GM12878 (cell line): ENCODE data around the gene GINM1. TPM values are rescaled to one million over a fixed set of nuclear protein-coding genes. Genes with fewer than 3 reads are reported as not detected.

Source experiments
- ATAC-seq: fragments of 200-7000 bp; cut with Tn5 transposase; 3 replicates; pipeline ENCODE4 v1.9.1; 2020; ENCODE audit warnings: mild to moderate bottlenecking, moderate library complexity
- BruUV-seq: library from RNA; stranded (reverse); fragments of 400-500 nt; replicated peaks from 2 replicates; lab custom pipeline; 2021; lab: Mats Ljungman, UMichigan
- CTCF ChIA-PET: fragments of 300-600 bp; sonication (Branson Sonifier 250); formaldehyde crosslinking; extraction: SDS; loops from one replicate; lab custom pipeline; 2021; ENCODE audit warnings: inconsistent platforms; lab: Yijun Ruan, JAX
- POLR2A ChIA-PET: fragments of 350-600 bp; formaldehyde crosslinking; extraction: SDS; loops from one replicate; lab custom pipeline; 2021; ENCODE audit warnings: inconsistent platforms; lab: Charles Lee
- RAD21 ChIA-PET: fragments of 300-600 bp; sonication (Branson Sonifier 250); formaldehyde crosslinking; loops from one replicate; lab custom pipeline; 2023; ENCODE audit warnings: antibody characterized with exemption; ENCODE audit not compliant: unreplicated experiment; lab: Charles Lee
- SMC1A ChIA-PET: fragments of 300-600 bp; sonication (Branson Sonifier 250); formaldehyde crosslinking; loops from one replicate; lab custom pipeline; 2023; ENCODE audit not compliant: unreplicated experiment, uncharacterized antibody; lab: Charles Lee
- DNase-seq: peaks from one replicate; pipeline ENCODE4 v3.0.0-alpha.2; 2011; ENCODE audit warnings: low read depth, low spot score
- FAIRE-seq: peaks from 3 replicates; lab custom pipeline; 2011; peaks lifted over from hg19 to GRCh38; lab: Jason Lieb, UNC
- H2AFZ ChIP-seq: 2 replicates; pipeline ENCODE4 v1.6.0; 2011; ENCODE audit warnings: low read depth, low read length, control low read depth; ENCODE audit not compliant: control insufficient read depth
- H3K27ac ChIP-seq: 2 replicates; pipeline ENCODE4 v1.5.1; 2011; ENCODE audit warnings: control low read depth; ENCODE audit not compliant: control insufficient read depth, insufficient read depth
- H3K27me3 ChIP-seq, 2 experiments: replicated peaks in 1 of 2; 2 replicates each; pipeline versions ENCODE4 v1.6.0 to v1.6.1; 2011; ENCODE audit warnings: low read length in 1 of 2; ENCODE audit not compliant: control insufficient read depth in 2 of 2, insufficient read depth in 2 of 2
- H3K36me3 ChIP-seq, 2 experiments: 2 replicates each; pipeline ENCODE4 v1.5.1; 2011; ENCODE audit warnings: low read length in 1 of 2; ENCODE audit not compliant: control insufficient read depth in 2 of 2, insufficient read depth in 2 of 2
- H3K4me1 ChIP-seq: 2 replicates; pipeline ENCODE4 v1.6.1; 2011; ENCODE audit warnings: mild to moderate bottlenecking, low read length, moderate library complexity, mixed read lengths; ENCODE audit not compliant: control insufficient read depth, insufficient read depth
- H3K4me2 ChIP-seq: 2 replicates; pipeline ENCODE4 v1.6.0; 2011; ENCODE audit warnings: control low read depth; ENCODE audit not compliant: control insufficient read depth, insufficient read depth
- H3K4me3 ChIP-seq: fragments of 200-600 bp; sonication (generic); 2 replicates; pipeline ENCODE4 v1.5.1; 2016
- H3K79me2 ChIP-seq: 2 replicates; pipeline ENCODE4 v1.6.0; 2011; ENCODE audit warnings: low read length; ENCODE audit not compliant: control insufficient read depth, insufficient read depth
- H3K9ac ChIP-seq: 2 replicates; pipeline ENCODE4 v1.8.0; 2011; ENCODE audit warnings: low read length, control low read depth, mixed read lengths; ENCODE audit not compliant: control insufficient read depth, insufficient read depth
- H3K9me3 ChIP-seq: replicated peaks from 3 replicates; pipeline ENCODE4 v1.5.1; 2011; ENCODE audit warnings: mild to moderate bottlenecking, low read length; ENCODE audit not compliant: control insufficient read depth, insufficient read depth
- H4K20me1 ChIP-seq: 2 replicates; pipeline ENCODE4 v1.6.0; 2011; ENCODE audit not compliant: control insufficient read depth, insufficient read depth
- BACH1 ChIP-seq: fragments of 450-650 bp; IDR thresholded peaks from 2 replicates; pipeline ENCODE4 v1.6.1; 2017; ENCODE audit warnings: mild to moderate bottlenecking, borderline replicate concordance
- CHD4 ChIP-seq: fragments of 200-600 bp; sonication (generic); IDR thresholded peaks from 2 replicates; pipeline ENCODE4 v1.6.1; 2016; ENCODE audit warnings: mild to moderate bottlenecking
- ESRRA ChIP-seq: IDR thresholded peaks from 2 replicates; pipeline ENCODE4 v1.6.1; 2012; ENCODE audit warnings: mild to moderate bottlenecking, low read length, improper control_type of control experiment
- RELA ChIP-seq: fragments of 450-650 bp; IDR thresholded peaks from 2 replicates; pipeline ENCODE4 v1.8.0; 2014; ENCODE audit warnings: borderline replicate concordance; ENCODE audit not compliant: partially characterized antibody
- TAF1 ChIP-seq: IDR thresholded peaks from 2 replicates; pipeline ENCODE4 v1.6.1; 2011; ENCODE audit warnings: mild to moderate bottlenecking, low read depth, low read length, borderline replicate concordance
- WGBS: methylation state at CpG from one replicate; pipeline ENCODE4 v1.1.6; 2016; ENCODE audit warnings: low lambda C conversion rate; ENCODE audit not compliant: insufficient replicate concordance, insufficient coverage; ENCODE audit errors: missing lambda C conversion rate; 5-methylcytosine and 5-hydroxymethylcytosine counted together
- in situ Hi-C: fragments of 300-500 bp; cut with MboI; formaldehyde crosslinking; loops from 9 replicates; pipeline ENCODE4 v1.14.3; 2018; ENCODE audit warnings: mixed read lengths
- intact Hi-C: fragments of 100-400 bp; cut with micrococcal nuclease; formaldehyde crosslinking; loops from one replicate; pipeline ENCODE4 v1.14.2; 2022; ENCODE audit not compliant: unreplicated experiment
- polyA plus RNA-seq, 11 experiments: library from polyadenylated mRNA; depleted of rRNA in 4 of 11; unstranded in 6 of 11; stranded (reverse) in 5 of 11; fragments of >200 nt; fragmentation: Nextera tagmentation in 4 of 11; fragmentation: Illumina TruSeq in 1 of 11; extraction: Ambion mirVana in 4 of 11; extraction: Trizol in 1 of 11; gene quantifications; 1 replicate in 1 of 11; 2 replicates in 10 of 11; pipeline versions ENCODE4 v1.2.1 to v1.2.3, GENCODE V29; 2011 to 2016; ENCODE audit warnings: inconsistent platforms in 2 of 11, missing spikeins in 2 of 11, low read depth in 1 of 11
- total RNA-seq, 4 experiments: library from RNA; depleted of rRNA in 3 of 4; stranded (reverse); fragments of >200 nt in 3 of 4; fragmentation: Illumina TruSeq in 1 of 4; extraction: Trizol in 1 of 4; gene quantifications; 2 replicates each; pipeline versions ENCODE4 v1.2.1 to v1.2.3, GENCODE V29; 2013 to 2021
- TF ChIP-seq, protein P1 (sequence below), 3 experiments: IDR thresholded peaks in 2 of 3; conservative IDR thresholded peaks in 1 of 3; 2 replicates each; pipeline ENCODE4 v1.5.1; 2011; ENCODE audit warnings: low read depth in 3 of 3, low read length in 3 of 3, mild to moderate bottlenecking in 3 of 3, control low read depth in 2 of 3, moderate library complexity in 2 of 3, inconsistent platforms in 1 of 3, mixed read lengths in 1 of 3; ENCODE audit not compliant: control insufficient read depth in 2 of 3, insufficient read depth in 1 of 3; ENCODE audit errors: extremely low read depth in 1 of 3
- TF ChIP-seq, protein P2 (sequence below): fragments of 450-650 bp; formaldehyde crosslinking; IDR thresholded peaks from 2 replicates; pipeline ENCODE4 v1.4.0; 2020; ENCODE audit warnings: mild to moderate bottlenecking, moderate library complexity
- TF ChIP-seq, protein P3 (sequence below): fragments of 450-650 bp; IDR thresholded peaks from 2 replicates; pipeline ENCODE4 v1.6.1; 2016; ENCODE audit warnings: mild to moderate bottlenecking, moderate library complexity, borderline replicate concordance

Gene GINM1
- total and polyA plus RNA-seq, 10 of the 15 experiments (the other 5 are each of a cell fraction or from before 2014, with no cell fraction given): 10.6 to 38.1 (median 30.8) TPM

DNA sequence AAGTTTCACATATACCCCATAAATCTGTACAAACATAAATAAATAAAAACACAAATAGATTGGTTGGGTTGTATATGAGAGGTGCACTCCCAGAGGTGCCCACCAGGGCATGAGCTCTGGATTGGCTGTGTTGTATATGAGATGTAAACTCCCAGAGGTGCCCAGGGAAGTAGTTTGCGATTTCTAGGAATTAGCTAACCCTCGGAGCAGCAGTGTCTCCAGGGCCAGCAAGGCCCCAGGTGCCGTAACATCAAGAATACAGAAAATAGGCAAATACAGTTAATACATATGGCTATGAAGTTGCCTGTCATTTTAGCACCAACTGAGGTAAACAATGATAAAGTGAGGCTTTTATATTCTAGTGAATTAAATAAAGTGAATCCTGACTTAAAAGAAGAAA, 5.4 kb upstream of the GINM1 start:
- WGBS: 32% methylated on average over 3 of the region's 3 CpGs
- no TSS peak for BruUV-seq
- no peaks in the 10 kb centered on the region for H3K27me3 ChIP-seq
- ChIA-PET POLR2A (interaction anchor here (0.5 to 0.7 kb wide), 2 partner anchors 10 to 15 kb away, joined by 3 to 4 read pairs; no protein-coding TSS in a partner anchor), CTCF (interaction anchor here (0.7 to 1.7 kb wide), 3 partner anchors 9 to 16 kb away, joined by 3 to 11 read pairs (median 3); no protein-coding TSS in a partner anchor), RAD21 (no interaction called here), SMC1A (interaction anchor here (1.0 to 1.4 kb wide), 2 partner anchors 11 to 15 kb away, joined by 3 to 5 read pairs; partner anchors contain the start of gene PPIL4)
- no peak overlapping the region for H3K9ac ChIP-seq
- H3K4me1 ChIP-seq: peaks cover 9% of the 10 kb centered on the region; the same call in 1 of the 2 replicates
- TF ChIP-seq ESRRA (no peak), TAF1 (no peak), CHD4 (no peak), BACH1 (no peak), RELA (no peak)
- TF ChIP-seq, protein P1, sequence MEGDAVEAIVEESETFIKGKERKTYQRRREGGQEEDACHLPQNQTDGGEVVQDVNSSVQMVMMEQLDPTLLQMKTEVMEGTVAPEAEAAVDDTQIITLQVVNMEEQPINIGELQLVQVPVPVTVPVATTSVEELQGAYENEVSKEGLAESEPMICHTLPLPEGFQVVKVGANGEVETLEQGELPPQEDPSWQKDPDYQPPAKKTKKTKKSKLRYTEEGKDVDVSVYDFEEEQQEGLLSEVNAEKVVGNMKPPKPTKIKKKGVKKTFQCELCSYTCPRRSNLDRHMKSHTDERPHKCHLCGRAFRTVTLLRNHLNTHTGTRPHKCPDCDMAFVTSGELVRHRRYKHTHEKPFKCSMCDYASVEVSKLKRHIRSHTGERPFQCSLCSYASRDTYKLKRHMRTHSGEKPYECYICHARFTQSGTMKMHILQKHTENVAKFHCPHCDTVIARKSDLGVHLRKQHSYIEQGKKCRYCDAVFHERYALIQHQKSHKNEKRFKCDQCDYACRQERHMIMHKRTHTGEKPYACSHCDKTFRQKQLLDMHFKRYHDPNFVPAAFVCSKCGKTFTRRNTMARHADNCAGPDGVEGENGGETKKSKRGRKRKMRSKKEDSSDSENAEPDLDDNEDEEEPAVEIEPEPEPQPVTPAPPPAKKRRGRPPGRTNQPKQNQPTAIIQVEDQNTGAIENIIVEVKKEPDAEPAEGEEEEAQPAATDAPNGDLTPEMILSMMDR (IDR thresholded peaks at IDR 0.05 in 2 of 3, conservative IDR thresholded peaks at IDR 0.05 in 1 of 3; ENCODE audit: control insufficient read depth in 2 of 3, extremely low read depth in 1 of 3, insufficient read depth in 1 of 3, low read depth in 3 of 3, low read length in 3 of 3): peak; percentile 10 to 52 (median 48); a peak in 3 of 6 replicates
- TF ChIP-seq, protein P2, sequence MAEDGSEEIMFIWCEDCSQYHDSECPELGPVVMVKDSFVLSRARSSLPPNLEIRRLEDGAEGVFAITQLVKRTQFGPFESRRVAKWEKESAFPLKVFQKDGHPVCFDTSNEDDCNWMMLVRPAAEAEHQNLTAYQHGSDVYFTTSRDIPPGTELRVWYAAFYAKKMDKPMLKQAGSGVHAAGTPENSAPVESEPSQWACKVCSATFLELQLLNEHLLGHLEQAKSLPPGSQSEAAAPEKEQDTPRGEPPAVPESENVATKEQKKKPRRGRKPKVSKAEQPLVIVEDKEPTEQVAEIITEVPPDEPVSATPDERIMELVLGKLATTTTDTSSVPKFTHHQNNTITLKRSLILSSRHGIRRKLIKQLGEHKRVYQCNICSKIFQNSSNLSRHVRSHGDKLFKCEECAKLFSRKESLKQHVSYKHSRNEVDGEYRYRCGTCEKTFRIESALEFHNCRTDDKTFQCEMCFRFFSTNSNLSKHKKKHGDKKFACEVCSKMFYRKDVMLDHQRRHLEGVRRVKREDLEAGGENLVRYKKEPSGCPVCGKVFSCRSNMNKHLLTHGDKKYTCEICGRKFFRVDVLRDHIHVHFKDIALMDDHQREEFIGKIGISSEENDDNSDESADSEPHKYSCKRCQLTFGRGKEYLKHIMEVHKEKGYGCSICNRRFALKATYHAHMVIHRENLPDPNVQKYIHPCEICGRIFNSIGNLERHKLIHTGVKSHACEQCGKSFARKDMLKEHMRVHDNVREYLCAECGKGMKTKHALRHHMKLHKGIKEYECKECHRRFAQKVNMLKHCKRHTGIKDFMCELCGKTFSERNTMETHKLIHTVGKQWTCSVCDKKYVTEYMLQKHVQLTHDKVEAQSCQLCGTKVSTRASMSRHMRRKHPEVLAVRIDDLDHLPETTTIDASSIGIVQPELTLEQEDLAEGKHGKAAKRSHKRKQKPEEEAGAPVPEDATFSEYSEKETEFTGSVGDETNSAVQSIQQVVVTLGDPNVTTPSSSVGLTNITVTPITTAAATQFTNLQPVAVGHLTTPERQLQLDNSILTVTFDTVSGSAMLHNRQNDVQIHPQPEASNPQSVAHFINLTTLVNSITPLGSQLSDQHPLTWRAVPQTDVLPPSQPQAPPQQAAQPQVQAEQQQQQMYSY (CRISPR knock-in tag): no peak
- TF ChIP-seq, protein P3, sequence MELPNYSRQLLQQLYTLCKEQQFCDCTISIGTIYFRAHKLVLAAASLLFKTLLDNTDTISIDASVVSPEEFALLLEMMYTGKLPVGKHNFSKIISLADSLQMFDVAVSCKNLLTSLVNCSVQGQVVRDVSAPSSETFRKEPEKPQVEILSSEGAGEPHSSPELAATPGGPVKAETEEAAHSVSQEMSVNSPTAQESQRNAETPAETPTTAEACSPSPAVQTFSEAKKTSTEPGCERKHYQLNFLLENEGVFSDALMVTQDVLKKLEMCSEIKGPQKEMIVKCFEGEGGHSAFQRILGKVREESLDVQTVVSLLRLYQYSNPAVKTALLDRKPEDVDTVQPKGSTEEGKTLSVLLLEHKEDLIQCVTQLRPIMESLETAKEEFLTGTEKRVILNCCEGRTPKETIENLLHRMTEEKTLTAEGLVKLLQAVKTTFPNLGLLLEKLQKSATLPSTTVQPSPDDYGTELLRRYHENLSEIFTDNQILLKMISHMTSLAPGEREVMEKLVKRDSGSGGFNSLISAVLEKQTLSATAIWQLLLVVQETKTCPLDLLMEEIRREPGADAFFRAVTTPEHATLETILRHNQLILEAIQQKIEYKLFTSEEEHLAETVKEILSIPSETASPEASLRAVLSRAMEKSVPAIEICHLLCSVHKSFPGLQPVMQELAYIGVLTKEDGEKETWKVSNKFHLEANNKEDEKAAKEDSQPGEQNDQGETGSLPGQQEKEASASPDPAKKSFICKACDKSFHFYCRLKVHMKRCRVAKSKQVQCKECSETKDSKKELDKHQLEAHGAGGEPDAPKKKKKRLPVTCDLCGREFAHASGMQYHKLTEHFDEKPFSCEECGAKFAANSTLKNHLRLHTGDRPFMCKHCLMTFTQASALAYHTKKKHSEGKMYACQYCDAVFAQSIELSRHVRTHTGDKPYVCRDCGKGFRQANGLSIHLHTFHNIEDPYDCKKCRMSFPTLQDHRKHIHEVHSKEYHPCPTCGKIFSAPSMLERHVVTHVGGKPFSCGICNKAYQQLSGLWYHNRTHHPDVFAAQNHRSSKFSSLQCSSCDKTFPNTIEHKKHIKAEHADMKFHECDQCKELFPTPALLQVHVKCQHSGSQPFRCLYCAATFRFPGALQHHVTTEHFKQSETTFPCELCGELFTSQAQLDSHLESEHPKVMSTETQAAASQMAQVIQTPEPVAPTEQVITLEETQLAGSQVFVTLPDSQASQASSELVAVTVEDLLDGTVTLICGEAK: no peak
- H3K79me2 ChIP-seq: no peaks in the 10 kb centered on the region
- no peaks in the 10 kb centered on the region for H4K20me1 ChIP-seq
- DNase-seq (no peak), ATAC-seq (peak; percentile 69), FAIRE-seq (no peak)
- in situ Hi-C loops: no loop called here
- H3K4me3 ChIP-seq: no peak overlapping the region
- no peak overlapping the region for H2AFZ ChIP-seq
- no peaks in the 10 kb centered on the region for H3K9me3 ChIP-seq
- intact Hi-C loops: no loop called here
- no peak overlapping the region for H3K4me2 ChIP-seq
- no peaks in the 10 kb centered on the region for H3K36me3 ChIP-seq
- H3K27ac ChIP-seq: no peak overlapping the region
